COLO668 (cell line): ENCODE measurements around the gene SLITRK5.

Experiments used
- DNase-seq: peaks from one replicate; lab custom pipeline; 2025; ENCODE audit not compliant: unreplicated experiment; lab: John Stamatoyannopoulos, UW

Gene SLITRK5, protein sequence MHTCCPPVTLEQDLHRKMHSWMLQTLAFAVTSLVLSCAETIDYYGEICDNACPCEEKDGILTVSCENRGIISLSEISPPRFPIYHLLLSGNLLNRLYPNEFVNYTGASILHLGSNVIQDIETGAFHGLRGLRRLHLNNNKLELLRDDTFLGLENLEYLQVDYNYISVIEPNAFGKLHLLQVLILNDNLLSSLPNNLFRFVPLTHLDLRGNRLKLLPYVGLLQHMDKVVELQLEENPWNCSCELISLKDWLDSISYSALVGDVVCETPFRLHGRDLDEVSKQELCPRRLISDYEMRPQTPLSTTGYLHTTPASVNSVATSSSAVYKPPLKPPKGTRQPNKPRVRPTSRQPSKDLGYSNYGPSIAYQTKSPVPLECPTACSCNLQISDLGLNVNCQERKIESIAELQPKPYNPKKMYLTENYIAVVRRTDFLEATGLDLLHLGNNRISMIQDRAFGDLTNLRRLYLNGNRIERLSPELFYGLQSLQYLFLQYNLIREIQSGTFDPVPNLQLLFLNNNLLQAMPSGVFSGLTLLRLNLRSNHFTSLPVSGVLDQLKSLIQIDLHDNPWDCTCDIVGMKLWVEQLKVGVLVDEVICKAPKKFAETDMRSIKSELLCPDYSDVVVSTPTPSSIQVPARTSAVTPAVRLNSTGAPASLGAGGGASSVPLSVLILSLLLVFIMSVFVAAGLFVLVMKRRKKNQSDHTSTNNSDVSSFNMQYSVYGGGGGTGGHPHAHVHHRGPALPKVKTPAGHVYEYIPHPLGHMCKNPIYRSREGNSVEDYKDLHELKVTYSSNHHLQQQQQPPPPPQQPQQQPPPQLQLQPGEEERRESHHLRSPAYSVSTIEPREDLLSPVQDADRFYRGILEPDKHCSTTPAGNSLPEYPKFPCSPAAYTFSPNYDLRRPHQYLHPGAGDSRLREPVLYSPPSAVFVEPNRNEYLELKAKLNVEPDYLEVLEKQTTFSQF

DNA sequence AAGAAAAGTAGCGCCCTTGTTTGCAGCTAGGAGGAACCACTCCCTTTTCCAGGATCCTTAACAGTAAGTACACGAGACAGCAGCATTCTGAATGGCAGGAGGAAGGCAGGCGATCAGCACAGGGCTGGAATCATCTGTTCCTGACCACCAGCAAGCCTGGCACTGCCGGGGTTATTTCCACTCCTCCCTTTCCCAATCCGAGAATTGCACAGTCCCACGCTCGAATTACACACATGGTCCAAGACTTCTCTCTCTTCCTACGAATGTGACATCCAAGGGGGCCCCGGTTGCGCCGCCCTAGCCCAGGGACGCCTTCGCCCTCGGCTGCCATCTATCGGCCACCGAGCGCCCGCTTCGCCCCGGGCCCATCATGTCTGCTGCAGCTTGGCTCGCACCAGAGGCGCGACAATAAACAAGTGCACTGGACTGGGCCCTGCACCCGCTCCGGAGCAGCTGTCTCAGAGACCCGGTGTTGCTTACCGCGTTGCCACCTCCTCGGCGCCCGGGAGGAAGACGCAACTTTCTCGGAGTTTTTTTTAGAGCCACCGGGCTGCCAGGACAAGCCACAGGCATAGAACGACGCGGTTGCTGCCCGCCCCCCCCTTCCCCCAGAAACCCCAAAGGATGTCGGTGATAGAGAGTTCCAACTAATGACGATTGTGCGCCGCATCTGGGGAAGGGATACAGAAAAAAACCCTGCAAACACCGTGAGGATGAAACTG, at the start of gene SLITRK5:
Gene SLITRK5 (plus strand): TSS at position 341 of the 722 bp plus-strand sequence. CDS start 4,018 bp downstream, outside the sequence.
- peak; percentile 95 for DNase-seq

DNA sequence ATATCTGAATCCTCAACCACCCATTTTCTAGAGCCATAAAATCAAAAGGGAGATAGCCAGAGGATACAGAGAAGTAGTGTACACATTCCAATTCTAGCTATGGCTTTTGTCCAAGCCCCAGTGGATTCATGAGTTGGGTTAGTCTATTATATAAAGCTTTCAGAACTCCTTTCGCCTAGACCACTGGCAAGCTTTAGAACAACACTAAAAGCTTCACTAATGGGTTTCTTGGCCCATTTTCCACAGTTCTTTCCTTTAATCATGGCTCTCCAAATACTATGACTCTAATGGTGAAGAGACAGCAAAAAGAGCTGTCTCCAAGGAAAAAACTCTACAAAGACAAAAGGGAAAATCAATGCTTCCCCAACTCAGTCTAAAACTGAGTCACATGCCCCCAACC, 48.2 kb upstream of the SLITRK5 start:
- no peak for DNase-seq

DNA sequence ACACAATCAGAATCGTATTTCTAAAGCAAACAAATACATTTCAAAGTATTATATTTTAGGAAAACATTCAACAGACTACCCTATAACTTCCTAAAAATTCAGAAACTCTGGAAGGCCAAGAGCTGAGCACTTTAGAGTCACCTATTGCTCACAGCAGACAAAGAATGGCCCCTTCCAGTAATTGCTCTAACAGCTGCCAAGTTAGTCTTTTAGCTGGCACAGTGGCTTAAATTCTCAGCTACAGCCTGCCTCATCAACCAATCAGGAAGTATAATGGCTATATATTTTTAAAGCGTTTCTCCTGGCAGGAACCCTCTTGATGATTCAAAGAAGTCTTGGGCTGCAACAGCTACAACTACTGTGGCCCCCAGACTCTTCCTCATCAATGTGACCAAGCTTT, 14.9 kb upstream of the SLITRK5 start:
- DNase-seq, result peak; percentile 54

DNA sequence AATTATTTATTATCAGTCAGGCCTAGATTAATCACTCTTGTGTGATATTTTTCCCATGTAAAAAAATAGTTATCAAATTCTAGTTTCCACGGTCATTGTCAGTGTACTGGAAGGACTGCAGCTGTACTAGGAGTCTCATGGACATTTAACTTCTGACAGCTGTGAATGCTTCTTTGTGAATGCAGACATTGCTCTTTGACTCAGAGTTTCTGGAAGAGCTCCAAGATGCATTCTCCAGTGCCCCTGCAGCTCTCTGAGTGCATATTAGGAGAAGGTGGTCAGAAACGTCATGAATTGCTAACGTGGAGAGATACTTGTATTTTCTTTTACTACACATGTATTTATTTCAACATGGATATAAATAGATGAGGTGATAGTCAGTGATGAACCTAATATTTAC, 9.7 kb upstream of the SLITRK5 start:
- no peak for DNase-seq

DNA sequence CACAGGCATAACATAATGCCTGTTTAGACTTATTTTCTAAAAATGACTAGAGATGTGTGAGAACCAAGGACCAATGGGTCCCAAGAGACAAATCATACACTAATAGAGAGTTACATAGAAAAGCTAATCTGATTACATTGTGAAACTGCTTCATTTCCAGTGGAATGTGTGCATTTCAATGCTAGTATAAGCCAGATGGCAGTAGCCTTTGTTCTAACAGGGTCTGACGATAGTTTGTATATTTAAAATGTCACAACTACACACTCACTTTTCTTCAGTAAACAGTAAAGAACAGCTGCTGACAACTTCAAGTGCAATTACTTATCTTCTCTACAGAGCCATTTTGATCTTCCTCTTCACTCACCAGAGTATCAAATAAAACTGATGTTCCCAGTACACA, 4.3 kb upstream of the SLITRK5 start:
- no peak for DNase-seq

DNA sequence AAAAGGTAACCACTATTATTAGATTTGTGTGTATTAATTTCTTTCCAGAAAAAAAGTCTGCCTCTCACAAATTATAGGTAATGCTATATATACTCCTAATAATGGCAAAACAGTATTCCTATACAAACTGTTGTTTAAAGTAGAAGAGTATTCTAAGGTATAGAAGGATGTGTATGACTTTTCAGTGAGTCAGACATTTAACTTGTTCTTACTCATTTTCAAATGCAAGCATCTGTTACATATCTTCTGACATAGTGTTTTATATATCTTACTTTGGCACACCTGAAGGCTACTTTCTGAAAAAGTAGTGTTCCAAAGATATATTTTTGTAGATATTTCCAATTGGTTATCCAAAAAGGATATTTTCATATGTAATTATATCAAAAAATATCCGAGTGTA, 3.5 kb upstream of the SLITRK5 start:
- no peak for DNase-seq

DNA sequence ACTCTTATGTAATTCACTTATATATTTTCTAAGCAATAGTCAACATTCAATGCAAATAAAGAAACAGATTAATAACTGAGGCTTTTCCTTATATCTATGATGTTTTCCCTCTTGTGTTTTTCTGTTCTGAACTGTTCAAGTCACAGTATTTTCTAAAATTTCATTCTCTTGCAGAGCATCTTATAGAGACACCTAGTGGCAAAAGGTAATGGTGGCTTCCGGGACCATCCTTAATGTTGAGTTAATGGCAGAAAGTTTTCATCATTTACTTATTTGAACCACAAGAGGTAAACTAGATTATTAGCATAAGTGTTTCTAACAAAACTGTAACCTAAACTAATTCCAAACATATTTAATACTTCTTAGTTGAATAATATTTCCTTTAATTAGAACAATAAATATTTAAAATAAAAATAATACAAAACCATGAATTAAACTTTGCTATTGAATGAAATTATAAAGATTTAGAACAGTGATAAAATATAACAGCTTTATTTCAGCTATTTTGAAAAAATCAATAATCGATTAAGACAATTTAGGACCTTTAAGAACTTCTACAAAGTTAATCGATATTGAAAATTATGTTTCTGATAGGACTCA, 1.7 kb upstream of the SLITRK5 start:
- DNase-seq, result peak; percentile 32

DNA sequence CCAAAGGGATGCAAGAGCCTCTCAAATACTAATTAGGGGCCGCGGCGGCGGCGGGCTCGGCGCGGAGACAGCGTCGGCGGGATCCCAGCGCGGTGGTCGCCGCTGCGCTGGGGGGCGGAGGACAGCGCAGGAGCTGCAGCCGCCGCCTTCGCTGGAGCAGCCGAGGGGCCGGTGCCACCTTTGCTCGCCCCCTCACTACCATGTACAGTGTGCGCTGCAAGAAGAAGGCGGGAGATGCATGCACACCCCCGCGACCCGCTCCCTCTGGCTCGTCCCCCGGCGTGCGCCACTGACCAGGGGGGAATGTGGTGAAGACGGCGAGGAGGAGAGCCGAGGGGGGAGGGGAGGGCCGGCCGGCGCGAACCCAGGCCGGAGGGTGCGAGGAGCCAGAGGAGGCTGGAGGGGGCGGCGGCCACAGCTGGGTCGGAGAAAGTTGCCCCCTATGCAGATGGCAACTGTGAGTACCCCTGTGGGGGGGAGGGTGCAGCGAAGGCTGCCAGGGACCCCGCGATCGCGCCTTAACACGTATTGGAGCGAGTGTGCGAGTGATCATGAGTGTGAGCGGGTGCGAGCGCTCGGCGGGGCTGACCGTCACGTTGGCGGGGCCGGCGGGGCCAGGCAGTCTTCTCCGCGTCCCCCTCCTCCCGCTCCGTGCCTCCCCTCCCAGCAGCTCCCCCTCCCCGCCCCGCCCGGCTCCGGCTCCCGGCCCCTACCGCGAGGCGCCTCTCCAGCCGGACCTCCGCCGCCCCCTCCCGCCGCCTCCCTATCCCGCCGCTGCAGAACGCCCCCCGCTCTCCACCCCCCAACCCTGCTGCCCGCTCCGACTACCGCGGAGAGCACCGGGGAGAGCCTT, 808 bp downstream of the SLITRK5 start:
- DNase-seq, result peak; percentile 70

DNA sequence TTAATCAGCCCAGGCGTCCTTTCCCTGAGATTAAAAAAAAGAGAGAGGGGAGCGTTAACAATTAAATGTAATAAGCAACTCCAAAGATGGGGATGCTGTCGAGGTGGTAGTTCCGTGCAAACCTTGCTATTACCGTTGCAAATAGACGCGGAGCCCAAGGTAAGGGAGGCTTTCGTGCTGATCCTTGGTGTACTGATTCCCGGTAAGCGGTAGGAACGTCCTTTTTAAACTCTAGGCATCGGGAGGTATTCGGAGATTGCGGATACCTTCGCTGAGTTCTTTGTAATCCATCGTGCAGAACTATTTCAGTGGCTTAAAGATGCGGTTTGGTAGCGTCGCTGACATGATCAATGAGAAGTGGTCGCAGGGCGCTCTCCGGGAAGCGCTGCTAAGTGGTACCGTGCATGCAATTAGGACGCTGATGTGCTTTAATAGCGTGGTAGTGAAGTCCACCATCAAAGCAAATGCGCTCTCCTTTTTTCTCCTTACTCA, 3.1 kb downstream of the SLITRK5 start:
- no peak for DNase-seq

DNA sequence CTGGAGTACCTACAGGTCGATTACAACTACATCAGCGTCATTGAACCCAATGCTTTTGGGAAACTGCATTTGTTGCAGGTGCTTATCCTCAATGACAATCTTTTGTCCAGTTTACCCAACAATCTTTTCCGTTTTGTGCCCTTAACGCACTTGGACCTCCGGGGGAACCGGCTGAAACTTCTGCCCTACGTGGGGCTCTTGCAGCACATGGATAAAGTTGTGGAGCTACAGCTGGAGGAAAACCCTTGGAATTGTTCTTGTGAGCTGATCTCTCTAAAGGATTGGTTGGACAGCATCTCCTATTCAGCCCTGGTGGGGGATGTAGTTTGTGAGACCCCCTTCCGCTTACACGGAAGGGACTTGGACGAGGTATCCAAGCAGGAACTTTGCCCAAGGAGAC, 4.7 kb downstream of the SLITRK5 start:
- DNase-seq, result no peak

DNA sequence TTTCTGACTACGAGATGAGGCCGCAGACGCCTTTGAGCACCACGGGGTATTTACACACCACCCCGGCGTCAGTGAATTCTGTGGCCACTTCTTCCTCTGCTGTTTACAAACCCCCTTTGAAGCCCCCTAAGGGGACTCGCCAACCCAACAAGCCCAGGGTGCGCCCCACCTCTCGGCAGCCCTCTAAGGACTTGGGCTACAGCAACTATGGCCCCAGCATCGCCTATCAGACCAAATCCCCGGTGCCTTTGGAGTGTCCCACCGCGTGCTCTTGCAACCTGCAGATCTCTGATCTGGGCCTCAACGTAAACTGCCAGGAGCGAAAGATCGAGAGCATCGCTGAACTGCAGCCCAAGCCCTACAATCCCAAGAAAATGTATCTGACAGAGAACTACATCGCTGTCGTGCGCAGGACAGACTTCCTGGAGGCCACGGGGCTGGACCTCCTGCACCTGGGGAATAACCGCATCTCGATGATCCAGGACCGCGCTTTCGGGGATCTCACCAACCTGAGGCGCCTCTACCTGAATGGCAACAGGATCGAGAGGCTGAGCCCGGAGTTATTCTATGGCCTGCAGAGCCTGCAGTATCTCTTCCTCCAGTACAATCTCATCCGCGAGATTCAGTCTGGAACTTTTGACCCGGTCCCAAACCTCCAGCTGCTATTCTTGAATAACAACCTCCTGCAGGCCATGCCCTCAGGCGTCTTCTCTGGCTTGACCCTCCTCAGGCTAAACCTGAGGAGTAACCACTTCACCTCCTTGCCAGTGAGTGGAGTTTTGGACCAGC, 5.3 kb downstream of the SLITRK5 start:
- no peak for DNase-seq

DNA sequence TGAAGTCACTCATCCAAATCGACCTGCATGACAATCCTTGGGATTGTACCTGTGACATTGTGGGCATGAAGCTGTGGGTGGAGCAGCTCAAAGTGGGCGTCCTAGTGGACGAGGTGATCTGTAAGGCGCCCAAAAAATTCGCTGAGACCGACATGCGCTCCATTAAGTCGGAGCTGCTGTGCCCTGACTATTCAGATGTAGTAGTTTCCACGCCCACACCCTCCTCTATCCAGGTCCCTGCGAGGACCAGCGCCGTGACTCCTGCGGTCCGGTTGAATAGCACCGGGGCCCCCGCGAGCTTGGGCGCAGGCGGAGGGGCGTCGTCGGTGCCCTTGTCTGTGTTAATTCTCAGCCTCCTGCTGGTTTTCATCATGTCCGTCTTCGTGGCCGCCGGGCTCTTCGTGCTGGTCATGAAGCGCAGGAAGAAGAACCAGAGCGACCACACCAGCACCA, 5.9 kb downstream of the SLITRK5 start:
- DNase-seq, result no peak

DNA sequence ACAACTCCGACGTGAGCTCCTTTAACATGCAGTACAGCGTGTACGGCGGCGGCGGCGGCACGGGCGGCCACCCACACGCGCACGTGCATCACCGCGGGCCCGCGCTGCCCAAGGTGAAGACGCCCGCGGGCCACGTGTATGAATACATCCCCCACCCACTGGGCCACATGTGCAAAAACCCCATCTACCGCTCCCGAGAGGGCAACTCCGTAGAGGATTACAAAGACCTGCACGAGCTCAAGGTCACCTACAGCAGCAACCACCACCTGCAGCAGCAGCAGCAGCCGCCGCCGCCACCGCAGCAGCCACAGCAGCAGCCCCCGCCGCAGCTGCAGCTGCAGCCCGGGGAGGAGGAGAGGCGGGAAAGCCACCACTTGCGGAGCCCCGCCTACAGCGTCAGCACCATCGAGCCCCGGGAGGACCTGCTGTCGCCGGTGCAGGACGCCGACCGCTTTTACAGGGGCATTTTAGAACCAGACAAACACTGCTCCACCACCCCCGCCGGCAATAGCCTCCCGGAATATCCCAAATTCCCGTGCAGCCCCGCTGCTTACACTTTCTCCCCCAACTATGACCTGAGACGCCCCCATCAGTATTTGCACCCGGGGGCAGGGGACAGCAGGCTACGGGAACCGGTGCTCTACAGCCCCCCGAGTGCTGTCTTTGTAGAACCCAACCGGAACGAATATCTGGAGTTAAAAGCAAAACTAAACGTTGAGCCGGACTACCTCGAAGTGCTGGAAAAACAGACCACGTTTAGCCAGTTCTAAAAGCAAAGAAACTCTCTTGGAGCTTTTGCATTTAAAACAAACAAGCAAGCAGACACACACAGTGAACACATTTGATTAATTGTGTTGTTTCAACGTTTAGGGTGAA, 6.6 kb downstream of the SLITRK5 start:
- peak; percentile 95 for DNase-seq

DNA sequence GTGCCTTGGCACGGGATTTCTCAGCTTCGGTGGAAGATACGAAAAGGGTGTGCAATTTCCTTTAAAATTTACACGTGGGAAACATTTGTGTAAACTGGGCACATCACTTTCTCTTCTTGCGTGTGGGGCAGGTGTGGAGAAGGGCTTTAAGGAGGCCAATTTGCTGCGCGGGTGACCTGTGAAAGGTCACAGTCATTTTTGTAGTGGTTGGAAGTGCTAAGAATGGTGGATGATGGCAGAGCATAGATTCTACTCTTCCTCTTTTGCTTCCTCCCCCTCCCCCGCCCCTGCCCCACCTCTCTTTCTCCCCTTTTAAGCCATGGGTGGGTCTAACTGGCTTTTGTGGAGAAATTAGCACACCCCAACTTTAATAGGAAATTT, 7.2 kb downstream of the SLITRK5 start:
- no peak for DNase-seq

DNA sequence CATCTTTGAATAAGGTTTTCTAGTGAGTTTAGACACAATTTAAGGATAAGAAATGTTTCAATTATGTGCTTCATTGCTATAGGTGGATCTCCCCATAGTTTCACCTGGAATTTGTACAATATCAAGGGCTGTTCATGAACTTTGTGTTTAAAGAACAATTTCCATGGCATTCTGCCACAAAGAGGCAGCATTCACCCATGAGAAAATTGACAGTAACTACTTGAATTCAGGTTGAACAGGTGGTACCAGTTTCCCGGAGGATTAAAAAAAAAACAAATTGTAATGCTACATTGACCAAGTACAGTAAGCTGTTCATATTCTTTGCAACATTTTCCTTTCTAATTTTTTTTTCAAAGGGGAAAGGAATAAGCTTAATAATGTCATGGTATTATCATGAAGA, 9.1 kb downstream of the SLITRK5 start:
- DNase-seq, result peak; percentile 70

DNA sequence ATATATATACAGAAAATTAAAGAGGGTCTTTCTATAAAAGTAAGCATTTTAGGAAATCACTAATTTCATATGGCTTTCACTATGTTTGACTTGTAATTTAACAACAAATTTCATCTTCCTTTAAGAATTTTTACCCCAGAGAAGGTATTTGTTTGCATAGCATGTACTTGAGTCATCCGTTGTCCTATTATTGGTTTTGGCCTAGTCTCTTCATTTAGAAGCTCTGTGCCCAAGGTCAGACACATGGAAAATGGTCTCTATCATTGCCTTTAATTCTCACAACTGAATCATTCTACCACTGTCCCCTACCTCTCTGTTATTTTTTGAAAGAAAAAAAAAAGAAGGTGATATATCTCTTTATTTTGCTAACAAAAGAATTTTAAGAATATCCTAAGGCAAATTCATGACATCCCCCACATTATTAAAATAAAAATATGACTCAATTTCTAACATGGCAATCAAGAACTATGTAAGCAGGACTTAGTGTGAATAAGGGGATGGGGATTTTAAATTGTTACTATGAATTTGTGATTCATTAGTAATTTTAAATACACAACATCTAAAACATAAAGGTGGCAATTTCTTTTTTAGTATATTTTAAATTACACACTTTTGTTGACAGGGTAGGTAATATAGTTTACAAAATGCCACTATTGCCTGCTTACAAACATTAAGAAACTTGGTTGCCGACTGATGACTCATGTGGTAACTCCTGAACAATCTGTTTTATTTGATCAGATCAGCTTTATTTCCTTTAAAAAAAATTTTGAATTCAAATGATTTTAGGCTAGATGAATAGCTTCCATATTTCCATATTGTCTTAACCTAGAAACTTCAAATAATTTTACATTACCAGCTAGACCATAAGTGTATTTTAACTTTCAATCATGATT, 13.9 kb downstream of the SLITRK5 start:
- no peak for DNase-seq

DNA sequence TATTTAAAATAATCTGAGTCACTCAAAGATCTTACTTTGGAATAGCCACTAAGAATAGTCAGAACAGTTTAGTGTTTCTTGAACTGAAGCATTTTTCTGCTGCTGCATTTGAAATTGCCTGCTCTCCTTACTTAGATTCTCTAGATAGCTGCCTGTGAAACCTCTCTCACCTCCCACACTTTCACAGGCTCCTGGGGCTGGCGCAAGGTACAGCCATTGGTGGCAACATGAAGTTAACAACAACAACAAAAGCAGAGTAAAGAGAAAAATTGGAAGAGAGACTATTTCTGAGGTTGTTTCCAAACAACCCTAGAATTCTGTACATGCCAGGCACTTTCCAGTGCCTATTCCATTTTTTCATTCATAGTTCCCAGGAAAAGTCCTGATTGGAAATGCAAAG, 25.3 kb downstream of the SLITRK5 start:
- DNase-seq, result no peak
